ENCODE data around the gene TERB1. TPM values are rescaled to one million over a fixed set of nuclear protein-coding genes. Genes with fewer than 3 reads are reported as not detected.

Gene TERB1
- total RNA-seq, 4 donors from 2014 or later: 0.27 to 2.1 TPM; not detected in 2

DNA sequence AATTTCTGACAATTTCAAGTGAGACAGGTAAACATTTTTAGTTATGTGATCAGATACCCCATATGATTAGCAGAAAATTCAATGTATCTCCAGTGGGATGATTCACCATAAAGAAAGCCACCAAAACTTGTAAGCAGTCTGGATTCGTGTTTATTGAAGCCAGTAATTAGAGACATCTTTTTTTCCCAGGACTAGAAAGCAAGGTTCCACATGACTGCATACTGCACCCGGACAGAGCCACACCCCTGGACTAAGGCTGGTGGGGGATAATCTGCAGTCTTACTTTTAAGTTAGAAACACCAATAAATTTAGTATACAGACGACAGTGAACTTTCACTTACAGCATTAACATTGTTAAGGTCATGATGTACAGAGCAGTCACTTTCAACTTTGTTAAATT lies 80.6 kb downstream of the TERB1 start:
- Histone ChIP-seq H3K27ac (no peak overlapping the region), H3K36me3 (peaks cover 17 to 37% of the 10 kb centered on the region in 2 donors), H3K27me3 (no peaks in the 10 kb centered on the region), H3K4me3 (replicated peaks in 1 of 3) (no peak overlapping the region), H3K9me3 (no peaks in the 10 kb centered on the region), H3K4me1 (peaks cover 4 to 18% of the 10 kb centered on the region in 2 donors)
- DNase-seq: no peak
- intact Hi-C loops (cut with DNase I): no loop called here
- no peak for TF ChIP-seq POLR2A (IDR thresholded peaks at IDR 0.05)
- TF ChIP-seq CTCF (IDR thresholded peaks at IDR 0.05): no peak
- WGBS, 2 donors: 49 to 66% methylated on average over 3 of the region's 3 CpGs

GRCh38 chr16:66719246-66719645 lies 82.1 kb downstream of the TERB1 start:
- DNase-seq: no peak
- H3K9me3 ChIP-seq: no peaks in the 10 kb centered on the region
- peaks cover 10 to 24% of the 10 kb centered on the region in 2 donors for H3K36me3 ChIP-seq
- H3K27me3 ChIP-seq: no peaks in the 10 kb centered on the region
- H3K4me3 ChIP-seq (replicated peaks in 1 of 3): no peak overlapping the region
- intact Hi-C loops (cut with DNase I): no loop called here
- H3K27ac ChIP-seq: no peak overlapping the region
- no peak for TF ChIP-seq CTCF (IDR thresholded peaks at IDR 0.05)
- no peak for TF ChIP-seq POLR2A (IDR thresholded peaks at IDR 0.05)
- peaks cover 0 to 4% of the 10 kb centered on the region in 2 donors for H3K4me1 ChIP-seq
- 97 to 98% methylated on average over 4 of the region's 4 CpGs for WGBS, 2 donors

- no peak for DNase-seq
- 68% methylated on average over 4 of the region's 4 CpGs for WGBS, 2 donors
- intact Hi-C loops (cut with DNase I): no loop called here
- peaks cover 0 to 4% of the 10 kb centered on the region in 2 donors for H3K4me1 ChIP-seq
- peaks cover 4 to 10% of the 10 kb centered on the region in 2 donors for H3K36me3 ChIP-seq
- no peaks in the 10 kb centered on the region for H3K27me3 ChIP-seq
- TF ChIP-seq CTCF (IDR thresholded peaks at IDR 0.05) (no peak), POLR2A (IDR thresholded peaks at IDR 0.05) (no peak)
- no peaks in the 10 kb centered on the region for H3K9me3 ChIP-seq
- no peak overlapping the region for H3K27ac ChIP-seq
- H3K4me3 ChIP-seq (replicated peaks in 1 of 3): no peak overlapping the region
These were observed 83.6 kb downstream of the TERB1 start for GRCh38 chr16:66717776-66718175.

DNA sequence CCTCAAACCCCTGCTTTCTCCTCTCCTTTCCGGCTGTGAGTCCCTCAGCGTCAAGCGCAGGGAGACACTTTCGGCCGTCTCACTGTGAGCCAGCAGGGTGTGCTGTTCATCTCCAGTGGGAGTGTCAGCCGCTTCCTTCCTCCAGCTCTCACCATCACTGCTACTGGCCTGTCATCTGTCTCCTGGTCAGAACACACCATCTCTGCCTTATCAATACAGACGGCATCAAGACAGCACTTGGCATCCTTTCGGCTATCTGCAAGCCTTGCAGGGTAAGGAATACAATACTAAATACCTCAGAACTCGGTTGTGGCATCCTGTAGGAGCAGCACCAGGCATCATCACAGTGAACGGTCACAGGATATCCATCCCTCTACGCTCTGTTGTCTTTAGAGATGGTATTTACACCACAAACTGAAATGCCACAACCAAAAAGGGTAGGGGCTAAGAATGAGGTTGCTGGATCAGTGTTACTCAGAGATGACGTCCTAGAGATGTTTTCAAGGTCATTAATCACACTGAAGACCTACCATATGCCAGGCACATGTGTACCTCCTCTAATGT lies 84.2 kb downstream of the TERB1 start:
- intact Hi-C loops (cut with DNase I): no loop called here
- 68 to 88% methylated on average over 12 of the region's 12 CpGs for WGBS, 2 donors
- H3K36me3 ChIP-seq: peaks cover 4 to 5% of the 10 kb centered on the region in 2 donors
- H3K27ac ChIP-seq: no peak overlapping the region
- H3K27me3 ChIP-seq: no peaks in the 10 kb centered on the region
- H3K4me1 ChIP-seq: peaks cover 0 to 4% of the 10 kb centered on the region in 2 donors
- H3K9me3 ChIP-seq: no peaks in the 10 kb centered on the region
- no peak overlapping the region for H3K4me3 ChIP-seq (replicated peaks in 1 of 3)
- DNase-seq: no peak
- TF ChIP-seq CTCF (IDR thresholded peaks at IDR 0.05) (peak in 2 of 6 experiments; percentile 12 to 34), POLR2A (IDR thresholded peaks at IDR 0.05) (no peak)

- H3K4me1 ChIP-seq: no peaks in the 10 kb centered on the region
- WGBS, 2 donors: 88 to 90% methylated on average over 3 to 6 of the region's 6 CpGs
- no peaks in the 10 kb centered on the region for H3K9me3 ChIP-seq
- peaks cover 0 to 4% of the 10 kb centered on the region in 2 donors for H3K36me3 ChIP-seq
- DNase-seq: no peak
- no peak overlapping the region for H3K4me3 ChIP-seq (replicated peaks in 1 of 3)
- intact Hi-C loops (cut with DNase I): no loop called here
- H3K27ac ChIP-seq: no peak overlapping the region
- TF ChIP-seq CTCF (IDR thresholded peaks at IDR 0.05): no peak
- TF ChIP-seq POLR2A (IDR thresholded peaks at IDR 0.05): no peak
- no peaks in the 10 kb centered on the region for H3K27me3 ChIP-seq
These were observed 86.6 kb downstream of the TERB1 start for GRCh38 chr16:66714654-66715307.

Measured in thyroid gland (tissue), 4 donors.